HepG2 (cell line): Measurements from ENCODE around the gene TCTN2. TPM values are rescaled to one million over a fixed set of nuclear protein-coding genes. Genes with fewer than 3 reads are reported as not detected.

Source experiments
- ATAC-seq: fragments of 200-7000 bp; cut with Tn5 transposase; 3 replicates; pipeline ENCODE4 v1.9.1; 2020; ENCODE audit warnings: mild to moderate bottlenecking, moderate library complexity
- BruUV-seq: library from RNA; stranded (reverse); fragments of 400-500 nt; replicated peaks from 2 replicates; lab custom pipeline; 2021; lab: Mats Ljungman, UMichigan
- CTCF ChIA-PET: fragments of 300-600 bp; formaldehyde crosslinking; extraction: SDS; loops from one replicate; lab custom pipeline; 2021; ENCODE audit warnings: low total read pairs, inconsistent platforms, low intra/inter-chr PET ratio; lab: Yijun Ruan, JAX
- POLR2A ChIA-PET: fragments of 350-600 bp; sonication (Branson Sonifier 250); formaldehyde crosslinking; loops from one replicate; lab custom pipeline; 2020; ENCODE audit warnings: antibody characterized with exemption, inconsistent platforms; lab: Yijun Ruan, JAX
- DNase-seq: peaks from one replicate; pipeline ENCODE4 v3.0.0-alpha.2; 2015; ENCODE audit warnings: low spot score
- FAIRE-seq: peaks from 3 replicates; lab custom pipeline; 2011; peaks lifted over from hg19 to GRCh38; lab: Jason Lieb, UNC
- H2AFZ ChIP-seq: one replicate; pipeline ENCODE4 v1.6.1; 2011; ENCODE audit warnings: low read length, inconsistent platforms
- H3K27ac ChIP-seq: fragments of 300-600 bp; 3 replicates; pipeline ENCODE4 v1.8.0; 2011; ENCODE audit warnings: mixed run types, mild to moderate bottlenecking, mixed read lengths, low read length, inconsistent platforms; ENCODE audit not compliant: insufficient read depth; ENCODE audit errors: extremely low read length
- H3K27me3 ChIP-seq, 2 experiments: fragments of 200-600 bp in 1 of 2; 2 replicates in 1 of 2; 3 replicates in 1 of 2; pipeline versions ENCODE4 v1.6.0 to v1.8.0; 2011; ENCODE audit warnings: low read length in 2 of 2, mild to moderate bottlenecking in 2 of 2, moderate library complexity in 2 of 2, inconsistent platforms in 1 of 2; ENCODE audit not compliant: insufficient read depth in 2 of 2, control insufficient read depth in 1 of 2
- H3K36me3 ChIP-seq, 2 experiments: fragments of 200-600 bp in 1 of 2; replicated peaks in 1 of 2; 2 replicates in 1 of 2; 3 replicates in 1 of 2; pipeline versions ENCODE4 v1.5.1 to v1.8.0; 2011; ENCODE audit warnings: low read length in 2 of 2, inconsistent platforms in 1 of 2; ENCODE audit not compliant: insufficient read depth in 2 of 2, control insufficient read depth in 1 of 2
- H3K4me1 ChIP-seq: 2 replicates; pipeline ENCODE4 v1.5.1; 2012; ENCODE audit warnings: low read length, inconsistent platforms; ENCODE audit not compliant: insufficient read depth
- H3K4me2 ChIP-seq: 2 replicates; pipeline ENCODE4 v1.6.0; 2011; ENCODE audit warnings: low read depth, low read length, inconsistent platforms
- H3K4me3 ChIP-seq, 3 experiments: fragments of 200-600 bp in 1 of 3; sonication (generic), shearing (Covaris generic) in 1 of 3; replicated peaks in 1 of 3; 2 replicates each; pipeline ENCODE4 v1.5.1; 2011 to 2016; ENCODE audit warnings: low read length in 3 of 3, inconsistent platforms in 2 of 3, low read depth in 2 of 3, mild to moderate bottlenecking in 2 of 3, control low read depth in 1 of 3, mixed read lengths in 1 of 3; ENCODE audit not compliant: insufficient read depth in 1 of 3
- H3K79me2 ChIP-seq: one replicate; pipeline ENCODE4 v1.6.1; 2011; ENCODE audit warnings: low read length, inconsistent platforms; ENCODE audit not compliant: insufficient read depth
- H3K9ac ChIP-seq: 2 replicates; pipeline ENCODE4 v1.6.0; 2011; ENCODE audit warnings: mild to moderate bottlenecking, low read depth, low read length, inconsistent platforms; ENCODE audit not compliant: insufficient read depth
- H3K9me3 ChIP-seq: 2 replicates; pipeline ENCODE4 v1.5.1; 2012; ENCODE audit warnings: mild to moderate bottlenecking, low read length
- H4K20me1 ChIP-seq: 2 replicates; pipeline ENCODE4 v1.6.0; 2011; ENCODE audit warnings: inconsistent platforms, mild to moderate bottlenecking, low read length, moderate library complexity; ENCODE audit not compliant: insufficient read depth
- AKAP8 ChIP-seq: sonication (generic); formaldehyde crosslinking; IDR thresholded peaks from 2 replicates; pipeline ENCODE4 v1.5.1; 2020; ENCODE audit warnings: mild to moderate bottlenecking, missing genetic modification reagents
- ARHGAP35 ChIP-seq: sonication (generic); formaldehyde crosslinking; IDR thresholded peaks from 2 replicates; pipeline ENCODE4 v1.9.0; 2022; ENCODE audit warnings: mild to moderate bottlenecking, inconsistent platforms, moderate library complexity, missing genetic modification reagents, borderline replicate concordance
- ASH2L ChIP-seq: fragments of 300-600, 200-600 bp; sonication (generic); IDR thresholded peaks from 2 replicates; pipeline ENCODE4 v1.7.0; 2017; ENCODE audit warnings: low read depth, mild to moderate bottlenecking, moderate library complexity, mixed read lengths, low read length; ENCODE audit not compliant: insufficient read length
- CCDC6 ChIP-seq: sonication (generic); formaldehyde crosslinking; IDR thresholded peaks from 2 replicates; pipeline ENCODE4 v1.8.1; 2022; ENCODE audit warnings: mild to moderate bottlenecking, missing genetic modification reagents, moderate library complexity
- CENPX ChIP-seq: sonication (generic); formaldehyde crosslinking; IDR thresholded peaks from 2 replicates; pipeline ENCODE4 v1.9.0; 2021; ENCODE audit warnings: mild to moderate bottlenecking, missing genetic modification reagents, moderate library complexity
- ERF ChIP-seq: IDR thresholded peaks from 2 replicates; pipeline ENCODE4 v1.6.1; 2018; ENCODE audit warnings: missing biosample characterization, missing genetic modification reagents
- HNRNPH1 ChIP-seq: fragments of 200-400 bp; formaldehyde crosslinking; optimal IDR thresholded peaks from 2 replicates; pipeline ENCODE3; 2017; ENCODE audit warnings: mild to moderate bottlenecking, low read depth, low read length
- MBNL3 ChIP-seq: fragments of 250-450 bp; sonication (Bioruptor Pico); conservative IDR thresholded peaks from 2 replicates; pipeline ENCODE4 v1.8.0; 2022; ENCODE audit warnings: mild to moderate bottlenecking, inconsistent platforms
- MEIS2 ChIP-seq: sonication (generic); formaldehyde crosslinking; IDR thresholded peaks from 2 replicates; pipeline ENCODE4 v1.9.0; 2021; ENCODE audit warnings: mild to moderate bottlenecking, missing genetic modification reagents
- MTA3 ChIP-seq: sonication (generic); formaldehyde crosslinking; IDR thresholded peaks from 2 replicates; pipeline ENCODE4 v1.4.0; 2020; ENCODE audit warnings: missing genetic modification reagents
- NAIF1 ChIP-seq: sonication (generic); formaldehyde crosslinking; IDR thresholded peaks from 2 replicates; pipeline ENCODE4 v1.5.0; 2020; ENCODE audit warnings: mild to moderate bottlenecking, missing genetic modification reagents, borderline replicate concordance
- PAX8 ChIP-seq: sonication (generic); formaldehyde crosslinking; IDR thresholded peaks from 2 replicates; pipeline ENCODE4 v1.8.0; 2022; ENCODE audit warnings: mild to moderate bottlenecking, missing genetic modification reagents, borderline replicate concordance
- PHB2 ChIP-seq: fragments of 450-650 bp; IDR thresholded peaks from 2 replicates; pipeline ENCODE4 v1.6.1; 2018; ENCODE audit not compliant: partially characterized antibody
- RBM39 ChIP-seq: fragments of 200-400 bp; formaldehyde crosslinking; IDR thresholded peaks from one replicate; pipeline ENCODE4 v1.6.1; 2018; ENCODE audit warnings: antibody characterized with exemption, mild to moderate bottlenecking, low read depth, low read length; ENCODE audit not compliant: poor library complexity, severe bottlenecking
- ZNF224 ChIP-seq: sonication (generic); formaldehyde crosslinking; IDR thresholded peaks from 2 replicates; pipeline ENCODE4 v1.5.0; 2020; ENCODE audit warnings: mild to moderate bottlenecking, missing genetic modification reagents
- ZNF563 ChIP-seq: sonication (generic); formaldehyde crosslinking; IDR thresholded peaks from 2 replicates; pipeline ENCODE4 v1.8.0; 2022; ENCODE audit warnings: mild to moderate bottlenecking, moderate library complexity, missing genetic modification reagents
- ZNF572 ChIP-seq: sonication (generic); formaldehyde crosslinking; IDR thresholded peaks from 2 replicates; pipeline ENCODE4 v1.5.1; 2020; ENCODE audit warnings: mild to moderate bottlenecking, missing genetic modification reagents
- ZNF629 ChIP-seq: sonication (generic); formaldehyde crosslinking; conservative IDR thresholded peaks from 2 replicates; pipeline ENCODE4 v1.5.0; 2020; ENCODE audit warnings: missing genetic modification reagents
- WGBS: methylation state at CpG from one replicate; pipeline ENCODE4 v1.1.6; 2017; ENCODE audit warnings: low lambda C conversion rate; 5-methylcytosine and 5-hydroxymethylcytosine counted together
- in situ Hi-C: cut with HindIII; loops from 2 replicates; pipeline ENCODE4 v1.10.0; 2017; ENCODE audit warnings: low pct_unique_long_range_greater_than_20kb; ENCODE audit not compliant: extremely low pct_ligation_motif_present
- intact Hi-C: fragments of 100-400 bp; cut with micrococcal nuclease; formaldehyde crosslinking; loops from one replicate; pipeline ENCODE4 v1.10.0; 2022; ENCODE audit not compliant: unreplicated experiment
- polyA plus RNA-seq, 8 experiments: library from polyadenylated mRNA; depleted of rRNA in 3 of 8; stranded (reverse) in 7 of 8; unstranded in 1 of 8; fragments of >200 nt; fragmentation: Illumina TruSeq in 4 of 8; extraction: Trizol in 4 of 8; gene quantifications; 2 replicates each; pipeline versions ENCODE4 v1.2.1 to v1.2.3, GENCODE V29; 2011 to 2016; ENCODE audit warnings: low read depth in 4 of 8, missing spikeins in 1 of 8, mixed read lengths in 1 of 8; ENCODE audit not compliant: insufficient read depth in 1 of 8
- total RNA-seq, 5 experiments: library from RNA; depleted of rRNA; stranded (reverse); fragments of >200 nt; fragmentation: Illumina TruSeq; extraction: Trizol; gene quantifications; 2 replicates each; pipeline ENCODE4 v1.2.3, GENCODE V29; 2016; ENCODE audit warnings: low read depth in 1 of 5
- TF ChIP-seq, protein P1 (sequence below): sonication (generic); formaldehyde crosslinking; IDR thresholded peaks from 2 replicates; pipeline ENCODE4 v1.5.0; 2020; ENCODE audit warnings: missing genetic modification reagents

The TCTN2 gene
- total and polyA plus RNA-seq, 2 of the 13 experiments (the other 11 are each of a cell fraction or from before 2014, with no cell fraction given), result 5.0 to 8.1 TPM

DNA sequence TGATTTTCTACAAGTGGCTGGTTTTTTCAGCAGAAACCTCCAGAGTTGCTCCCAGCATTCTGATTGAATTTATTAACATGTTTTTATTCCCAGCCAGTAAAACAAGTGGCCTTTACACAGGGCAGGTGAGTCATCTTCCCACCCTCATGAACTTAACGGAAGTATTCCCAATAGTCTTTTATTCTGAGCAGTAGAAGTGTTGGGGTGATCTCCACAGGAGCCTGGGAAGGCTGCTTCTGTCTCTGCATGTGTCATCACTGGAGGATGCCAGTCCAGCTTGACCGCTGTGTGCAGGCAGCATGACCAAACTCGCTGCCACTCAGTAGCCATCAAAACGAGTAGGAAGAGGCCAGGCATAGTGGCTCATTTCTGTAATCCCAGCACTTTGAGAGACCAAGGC, 77.7 kb downstream of the TCTN2 start (continued):
- TF ChIP-seq PAX8 (CRISPR knock-in tag), result no peak
- TF ChIP-seq PHB2, result no peak
- TF ChIP-seq ZNF572 (CRISPR knock-in tag), result no peak
- no peak for TF ChIP-seq NAIF1 (CRISPR knock-in tag)

DNA sequence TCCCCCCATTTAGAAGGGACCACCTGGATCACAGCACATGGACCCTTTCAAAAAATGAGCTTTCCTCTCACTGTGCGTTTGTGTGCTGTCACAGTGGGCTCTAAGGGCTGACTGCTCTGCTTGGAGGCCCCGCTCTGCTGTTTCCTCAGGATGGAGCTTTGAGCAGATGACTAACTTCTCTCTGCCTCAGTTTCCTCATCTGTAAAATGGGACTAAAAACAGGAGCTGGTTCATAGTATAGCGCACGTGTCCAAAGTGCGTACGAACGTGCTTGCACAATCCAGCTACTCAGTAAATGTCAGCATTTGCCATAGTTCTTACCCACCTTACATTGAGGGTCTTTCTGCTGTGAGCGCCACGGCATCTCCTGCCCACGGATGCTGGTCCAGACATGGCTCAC, 78.4 kb downstream of the TCTN2 start:
- BruUV-seq, result no TSS peak
- peaks cover 13 to 50% of the 10 kb centered on the region in 2 experiments for H3K36me3 ChIP-seq
- H3K79me2 ChIP-seq, result no peaks in the 10 kb centered on the region
- no peak overlapping the region for H3K9ac ChIP-seq
- no peak overlapping the region for H3K4me2 ChIP-seq
- ATAC-seq, result no peak
- no peaks in the 10 kb centered on the region for H3K9me3 ChIP-seq
- FAIRE-seq, result no peak
- intact Hi-C loops (no loop called here), in situ Hi-C loops (no loop called here)
- no peak overlapping the region for H2AFZ ChIP-seq
- WGBS, result 99% methylated on average over 10 of the region's 10 CpGs
- no peak overlapping the region for H3K27ac ChIP-seq
- H3K4me3 ChIP-seq, result no peak overlapping the region
- ChIA-PET POLR2A (no interaction called here), CTCF (no interaction called here)
- TF ChIP-seq CENPX (no peak), MTA3 (no peak), ZNF629 (CRISPR knock-in tag) (peak; percentile 66)
- no peaks in the 10 kb centered on the region; a peak in 1 of 5 replicates for H3K27me3 ChIP-seq
- no peak for DNase-seq
- no peaks in the 10 kb centered on the region for H3K4me1 ChIP-seq
- H4K20me1 ChIP-seq, result no peaks in the 10 kb centered on the region

DNA sequence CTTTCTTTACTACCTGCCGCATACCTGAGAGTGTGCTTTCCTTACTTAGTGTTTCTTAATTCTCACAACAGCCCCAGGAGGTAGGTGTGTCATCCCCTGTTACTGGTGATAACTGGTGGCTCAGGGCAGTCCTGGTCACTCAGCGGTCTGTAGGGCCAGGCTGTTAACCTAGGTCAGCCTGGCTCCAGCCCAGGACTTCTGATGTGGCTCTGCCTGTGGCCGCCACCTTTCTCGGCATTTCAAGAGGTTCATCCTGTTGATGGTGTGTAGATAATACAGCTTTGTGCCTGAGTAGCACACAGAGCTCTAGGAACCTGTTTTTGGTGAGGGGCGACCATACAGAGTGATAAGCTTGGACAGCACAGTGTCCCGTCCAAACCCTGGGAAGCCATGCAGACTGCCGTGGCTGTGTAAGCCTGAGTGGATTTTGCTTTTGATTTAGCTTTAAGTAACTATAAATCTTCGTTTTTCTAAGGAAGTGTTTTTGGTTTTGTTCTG, 79.3 kb downstream of the TCTN2 start:
- in situ Hi-C loops, result no loop called here
- TF ChIP-seq RBM39 (no peak), ZNF563 (CRISPR knock-in tag) (no peak), MBNL3 (CRISPR knock-in tag) (no peak), ASH2L (no peak), HNRNPH1 (no peak), CCDC6 (CRISPR knock-in tag) (no peak), ARHGAP35 (CRISPR knock-in tag) (no peak), ZNF224 (CRISPR knock-in tag) (no peak), AKAP8 (CRISPR knock-in tag) (no peak), ERF (no peak), MEIS2 (CRISPR knock-in tag) (no peak)
- TF ChIP-seq, protein P1, sequence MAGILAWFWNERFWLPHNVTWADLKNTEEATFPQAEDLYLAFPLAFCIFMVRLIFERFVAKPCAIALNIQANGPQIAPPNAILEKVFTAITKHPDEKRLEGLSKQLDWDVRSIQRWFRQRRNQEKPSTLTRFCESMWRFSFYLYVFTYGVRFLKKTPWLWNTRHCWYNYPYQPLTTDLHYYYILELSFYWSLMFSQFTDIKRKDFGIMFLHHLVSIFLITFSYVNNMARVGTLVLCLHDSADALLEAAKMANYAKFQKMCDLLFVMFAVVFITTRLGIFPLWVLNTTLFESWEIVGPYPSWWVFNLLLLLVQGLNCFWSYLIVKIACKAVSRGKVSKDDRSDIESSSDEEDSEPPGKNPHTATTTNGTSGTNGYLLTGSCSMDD (CRISPR knock-in tag), result no peak

More for the DNA sequence above, 79.3 kb downstream of the TCTN2 start:
- Histone ChIP-seq H3K27me3 (no peaks in the 10 kb centered on the region; a peak in 1 of 5 replicates), H4K20me1 (no peaks in the 10 kb centered on the region), H3K4me3 (no peak overlapping the region), H3K4me2 (no peak overlapping the region), H3K27ac (no peak overlapping the region), H3K9ac (no peak overlapping the region), H3K36me3 (peaks cover 11 to 48% of the 10 kb centered on the region in 2 experiments), H3K4me1 (no peaks in the 10 kb centered on the region), H3K9me3 (no peaks in the 10 kb centered on the region), H2AFZ (no peak overlapping the region), H3K79me2 (no peaks in the 10 kb centered on the region)
- intact Hi-C loops, result no loop called here
- ChIA-PET CTCF (no interaction called here), POLR2A (no interaction called here)
- ATAC-seq, result no peak
- WGBS, result 91% methylated on average over 6 of the region's 8 CpGs
- no peak for DNase-seq
- no TSS peak for BruUV-seq
- FAIRE-seq, result no peak
